Urothelium cell line (cell line): Measurements from ENCODE around the gene ARHGAP5.
A peak's percentile ranks its signal among the peaks of the same experiment; 100 is the strongest.

ENCODE experiments used
- DNase-seq: peaks from one replicate; pipeline ENCODE4 v3.0.0; 2011; ENCODE audit warnings: low spot score, mixed read lengths
- FAIRE-seq: peaks from 2 replicates; lab custom pipeline; 2011; peaks lifted over from hg19 to GRCh38; lab: Jason Lieb, UNC

Gene ARHGAP5

GRCh38 chr14:32169191-32169590 is 92.1 kb downstream of the ARHGAP5 start:
- FAIRE-seq (no peak), DNase-seq (no peak)

- FAIRE-seq (no peak), DNase-seq (no peak)
Measured at GRCh38 chr14:32171469-32171868, 94.4 kb downstream of the ARHGAP5 start.

- DNase-seq (no peak), FAIRE-seq (no peak)
Measured at GRCh38 chr14:32183151-32184058, 106.3 kb downstream of the ARHGAP5 start.

GRCh38 chr14:32185097-32185496 is 108.0 kb downstream of the ARHGAP5 start:
- FAIRE-seq (no peak), DNase-seq (no peak)

- no peak for FAIRE-seq
- DNase-seq, result no peak
Measured at GRCh38 chr14:32186248-32186647, 109.1 kb downstream of the ARHGAP5 start.

GRCh38 chr14:32189811-32190210 is 112.7 kb downstream of the ARHGAP5 start:
- no peak for DNase-seq
- no peak for FAIRE-seq

GRCh38 chr14:32190673-32191072 is 113.6 kb downstream of the ARHGAP5 start:
- peak; percentile 18 for DNase-seq
- FAIRE-seq, result no peak

- FAIRE-seq (no peak), DNase-seq (no peak)
Measured at GRCh38 chr14:32192712-32193373, 115.7 kb downstream of the ARHGAP5 start.

GRCh38 chr14:32193532-32193931 is 116.4 kb downstream of the ARHGAP5 start:
- DNase-seq, result no peak
- FAIRE-seq, result no peak

- FAIRE-seq (no peak), DNase-seq (no peak)
Measured at GRCh38 chr14:32195636-32196035, 118.5 kb downstream of the ARHGAP5 start.

- no peak for FAIRE-seq
Measured at GRCh38 chr14:32197919-32198318, 120.8 kb downstream of the ARHGAP5 start.

GRCh38 chr14:32200368-32201192 is 123.5 kb downstream of the ARHGAP5 start:
- FAIRE-seq (no peak), DNase-seq (no peak)

More at GRCh38 chr14:32197919-32198318, 120.8 kb downstream of the ARHGAP5 start:
- no peak for DNase-seq

- peak; percentile 78 for DNase-seq
- FAIRE-seq, result no peak
Measured at GRCh38 chr14:32201193-32201815, 124.2 kb downstream of the ARHGAP5 start.

- no peak for DNase-seq
- no peak for FAIRE-seq
Measured at GRCh38 chr14:32201816-32202490, 124.8 kb downstream of the ARHGAP5 start, which contains the start of gene RNU6-7. Gene RNU6-7, plus strand, starts transcription at chr14:32202045.

GRCh38 chr14:32202491-32202997 is 125.4 kb downstream of the ARHGAP5 start:
- no peak for DNase-seq
- no peak for FAIRE-seq

GRCh38 chr14:32202998-32203882 is 126.1 kb downstream of the ARHGAP5 start, which contains the start of gene RNU6-8:
Gene RNU6-8, minus strand, starts transcription at chr14:32203269.
- peak; percentile 89 for DNase-seq
- no peak for FAIRE-seq

- FAIRE-seq, result no peak
- DNase-seq, result no peak
Measured at GRCh38 chr14:32203928-32204357, 126.8 kb downstream of the ARHGAP5 start.

- no peak for DNase-seq
- FAIRE-seq, result no peak
Measured at GRCh38 chr14:32205554-32205953, 128.4 kb downstream of the ARHGAP5 start.

GRCh38 chr14:32205984-32206383 is 128.9 kb downstream of the ARHGAP5 start:
- no peak for FAIRE-seq
- DNase-seq, result no peak
